ENCODE measurements around the gene CDK11B.
"Not testable (repeated sequence)": the region's sequence is repeated elsewhere in the genome, so short reads cannot be mapped to it uniquely, and the experiment has no call there.

CDK11B gene

DNA sequence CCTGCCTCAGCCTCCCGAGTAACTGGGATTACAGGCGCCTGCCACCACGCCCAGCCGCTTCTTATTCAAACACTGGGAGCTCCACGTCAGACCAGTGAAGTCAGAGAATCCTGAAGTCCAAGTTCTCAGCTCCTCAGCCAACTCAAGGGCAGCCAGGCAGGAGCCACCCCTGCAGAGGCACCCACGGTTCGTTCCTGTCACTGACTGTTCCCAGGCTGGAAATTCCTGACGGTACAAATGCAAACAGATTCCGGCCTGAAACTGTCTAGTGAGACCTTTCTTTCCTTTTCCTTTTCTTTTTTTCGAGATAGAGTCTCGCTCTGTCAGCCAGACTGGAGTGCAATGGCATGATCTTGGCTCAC lies 22.1 kb upstream of the CDK11B start:
- no peak for DNase-seq

DNA sequence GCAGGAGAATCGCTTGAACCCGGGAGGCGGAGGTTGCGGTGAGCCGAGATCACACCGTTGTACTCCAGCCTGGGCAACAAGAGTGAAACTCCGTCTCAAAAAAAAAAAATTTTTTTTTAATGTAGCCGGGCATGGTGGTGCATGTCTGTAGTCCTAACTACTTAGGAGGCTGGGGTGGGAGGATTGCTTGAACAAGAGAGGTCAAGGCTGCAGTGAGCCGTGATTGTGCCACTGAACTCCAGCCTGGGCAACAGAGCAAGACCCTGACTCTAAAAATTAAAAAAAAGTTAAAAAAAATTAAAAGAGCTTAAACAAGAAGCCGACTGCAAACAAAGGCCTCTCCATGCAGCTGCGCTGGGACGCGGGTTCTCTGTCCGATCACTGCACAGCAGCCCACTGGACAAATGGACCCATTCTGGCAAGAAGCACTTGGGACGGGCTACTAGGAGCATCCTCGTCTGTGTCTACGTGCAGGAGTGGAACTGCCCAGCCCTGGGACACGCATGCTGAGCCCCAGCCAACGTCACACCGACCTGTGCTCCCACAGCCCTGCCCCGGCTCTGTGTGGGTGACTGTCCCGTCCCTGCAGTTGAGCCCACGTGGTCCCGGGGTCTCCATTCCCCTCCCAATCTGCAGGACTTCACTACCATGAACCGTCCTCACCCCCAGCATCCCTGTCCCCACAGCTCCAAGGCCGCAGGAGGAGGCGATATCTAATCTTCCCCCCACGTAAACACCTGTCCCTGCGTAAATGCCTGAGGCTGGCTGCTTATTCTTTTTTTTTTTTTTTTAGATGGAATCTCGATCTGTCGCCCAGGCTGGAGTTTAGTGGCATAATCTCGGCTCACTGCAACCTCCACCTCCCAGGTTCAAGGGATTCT lies 21.5 kb upstream of the CDK11B start:
- DNase-seq, result no peak

DNA sequence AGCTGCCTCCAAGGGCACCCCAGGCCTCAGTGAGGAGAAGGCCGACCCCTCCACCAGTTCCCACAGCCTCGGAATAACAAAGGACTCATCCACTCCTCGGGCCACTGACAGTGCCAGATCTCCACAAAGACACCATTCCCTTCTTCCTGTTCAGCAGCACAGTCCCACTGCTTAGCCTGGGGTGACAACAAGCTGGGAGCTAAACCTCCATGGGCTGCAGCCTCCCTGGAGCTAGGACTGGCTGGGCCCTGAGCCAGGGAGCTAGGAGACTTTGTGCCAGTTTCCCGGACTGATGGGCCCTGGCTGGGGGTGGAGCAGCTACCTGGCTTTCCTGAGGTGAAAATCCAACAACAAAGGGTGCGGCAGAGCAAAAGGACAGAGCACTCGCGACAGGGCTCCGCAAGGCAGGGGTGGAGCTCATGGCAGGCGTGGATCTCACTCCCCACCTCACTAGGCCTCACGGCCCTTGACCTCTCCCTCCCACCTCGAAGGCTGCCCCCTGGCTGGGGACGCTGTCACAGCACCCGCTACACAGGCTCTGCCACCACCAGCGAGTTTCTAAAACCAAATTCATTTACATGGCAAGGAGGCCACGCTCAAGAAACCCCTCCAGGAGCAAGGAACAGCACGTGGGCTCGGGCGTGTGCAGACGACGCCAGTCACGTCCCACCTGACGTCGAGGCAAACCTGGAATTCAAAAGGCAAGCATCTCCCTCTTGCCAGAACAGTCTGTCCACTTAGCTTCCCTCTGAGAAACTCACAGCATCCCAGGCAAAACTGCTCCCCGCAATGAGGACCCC lies 20.0 kb upstream of the CDK11B start:
- DNase-seq, result peak in 1 of 2 donors; percentile 71

DNA sequence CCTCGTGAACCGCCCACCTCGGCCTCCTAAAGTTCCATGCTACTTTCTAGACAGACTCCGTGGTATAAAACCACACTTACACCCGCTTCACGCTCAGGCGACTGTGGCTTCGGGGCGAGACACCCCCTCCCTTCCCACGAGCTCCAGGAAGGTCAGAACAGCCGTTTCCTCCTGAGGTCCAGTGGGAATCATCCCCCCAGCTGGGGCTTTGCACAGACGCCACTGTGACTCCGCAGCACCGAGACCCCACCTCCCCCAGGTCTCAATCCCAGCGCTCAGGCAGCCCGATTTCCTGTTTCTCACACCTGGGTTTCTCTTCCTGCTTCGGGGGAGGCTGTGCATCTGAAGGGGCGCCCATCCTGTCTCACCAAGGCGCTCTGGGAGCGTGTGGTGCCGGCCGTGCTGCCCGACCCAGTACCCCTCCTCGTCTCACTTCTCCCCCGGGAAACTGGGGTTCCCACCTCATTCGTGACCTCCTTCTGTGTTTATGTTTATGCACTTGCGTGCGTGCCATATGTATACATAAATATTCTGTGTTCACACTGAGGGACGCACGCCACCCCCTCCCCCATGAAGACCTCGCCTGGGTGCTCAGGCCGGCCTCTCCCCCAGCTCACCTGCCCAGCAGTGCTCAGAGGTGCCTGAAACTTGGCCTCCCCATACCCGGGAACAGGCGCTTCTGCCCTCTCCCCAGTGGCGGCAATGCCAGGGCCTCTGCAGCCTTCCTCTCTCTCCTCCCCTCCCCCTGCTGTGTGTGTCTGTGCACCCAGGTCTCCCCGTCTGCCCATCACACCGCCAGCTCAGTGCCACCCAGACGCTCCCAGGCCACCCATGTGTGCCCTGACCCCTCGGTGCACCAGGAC lies 19.1 kb upstream of the CDK11B start:
- peak; percentile 54 to 62 for DNase-seq

DNA sequence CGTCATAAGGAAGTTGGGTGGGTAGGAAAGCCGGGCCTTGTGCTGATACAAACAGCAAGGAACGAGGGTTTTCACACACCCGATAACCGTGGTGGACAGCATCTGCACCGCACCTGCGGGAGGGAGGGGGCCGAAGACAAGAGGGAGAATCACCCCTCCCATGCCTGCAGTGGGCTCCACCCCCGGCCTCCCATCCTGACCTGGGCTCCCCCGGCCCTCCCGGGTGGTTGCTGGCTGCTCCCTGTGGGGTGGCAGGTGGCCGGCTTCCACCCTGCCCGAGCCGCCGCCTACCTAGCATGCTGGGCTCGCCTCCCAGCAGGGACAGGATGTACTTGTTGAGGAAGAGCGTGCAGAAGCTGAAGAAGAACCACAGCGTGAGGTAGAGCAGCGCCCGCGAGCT lies 17.3 kb upstream of the CDK11B start:
- not testable (repeated sequence) for DNase-seq

DNA sequence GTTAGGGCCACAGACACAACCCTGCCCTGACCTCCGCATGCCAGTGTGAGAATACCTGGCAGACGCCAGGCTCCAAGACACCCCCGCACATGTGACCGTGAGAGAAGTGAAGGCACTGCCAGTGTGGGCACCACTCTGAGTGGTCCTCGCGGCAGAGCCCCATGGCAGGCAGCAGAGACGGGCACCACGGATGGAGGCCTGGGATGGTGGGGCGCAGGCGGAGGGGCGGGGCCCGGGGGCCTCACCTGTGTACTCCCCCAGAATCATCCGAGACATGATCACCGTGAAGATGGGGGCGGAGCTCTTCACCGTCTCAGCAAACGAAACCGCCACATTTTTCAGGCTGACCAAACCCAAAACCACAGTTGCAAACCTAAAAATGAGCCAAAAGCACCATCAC lies 16.4 kb upstream of the CDK11B start:
- not testable (repeated sequence) for DNase-seq

DNA sequence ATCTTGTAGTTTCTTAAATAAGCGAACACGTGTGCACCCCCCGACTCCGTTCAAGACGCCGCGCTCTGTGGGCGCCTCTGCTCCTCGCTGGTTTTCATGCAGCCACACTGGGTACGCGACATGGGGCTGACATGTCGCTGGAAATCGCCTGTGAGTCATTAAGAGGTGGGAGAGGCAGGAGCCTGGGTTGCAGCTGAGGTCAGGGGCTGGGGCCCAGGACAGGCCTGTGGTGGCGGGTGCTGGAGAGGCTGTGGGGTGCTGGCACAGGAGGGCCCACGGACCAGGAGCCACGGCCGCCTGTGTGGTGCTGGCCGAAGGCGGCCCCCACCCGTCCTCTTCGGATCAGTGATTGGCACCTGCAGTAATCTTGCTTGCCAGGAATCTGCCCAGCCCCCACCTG lies 16.0 kb upstream of the CDK11B start:
- not testable (repeated sequence) for DNase-seq

DNA sequence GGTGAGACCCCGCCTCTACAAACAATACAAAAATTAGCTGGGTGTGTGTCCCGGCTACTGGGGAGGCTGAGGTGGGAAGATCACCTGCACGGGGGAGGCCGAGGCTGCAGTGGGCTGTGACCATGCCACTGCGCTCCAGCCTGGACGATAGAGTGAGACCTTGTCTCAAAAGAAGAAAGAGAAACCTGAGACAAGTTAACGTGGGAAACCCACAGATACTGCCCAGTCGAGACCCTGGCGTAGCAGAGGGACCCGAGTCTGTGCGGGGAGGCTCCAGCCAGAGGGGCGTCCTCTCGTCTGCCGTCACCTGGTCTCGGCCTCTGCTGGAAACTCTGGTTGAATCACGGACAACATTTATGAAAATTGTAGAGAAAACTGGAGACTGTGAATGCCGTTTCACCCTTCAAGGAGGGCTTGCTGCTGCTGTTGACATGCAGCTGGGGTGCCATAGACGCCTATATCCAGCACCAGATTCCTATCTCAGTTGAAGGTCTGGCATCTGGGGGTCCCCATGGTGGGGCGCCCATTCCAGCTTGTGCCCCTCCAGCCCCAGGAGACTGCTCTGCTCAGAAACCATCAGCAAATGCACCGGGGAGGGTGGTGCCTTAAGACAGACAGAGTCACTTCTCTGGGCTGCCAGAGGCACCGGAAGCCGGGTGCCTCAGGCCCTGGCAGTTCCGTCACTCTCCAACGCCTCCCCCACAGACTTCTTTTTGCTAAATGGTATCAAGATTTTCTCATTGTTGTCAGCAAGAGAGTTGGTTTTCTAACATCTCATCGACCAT lies 13.6 kb upstream of the CDK11B start:
- no peak for DNase-seq

DNA sequence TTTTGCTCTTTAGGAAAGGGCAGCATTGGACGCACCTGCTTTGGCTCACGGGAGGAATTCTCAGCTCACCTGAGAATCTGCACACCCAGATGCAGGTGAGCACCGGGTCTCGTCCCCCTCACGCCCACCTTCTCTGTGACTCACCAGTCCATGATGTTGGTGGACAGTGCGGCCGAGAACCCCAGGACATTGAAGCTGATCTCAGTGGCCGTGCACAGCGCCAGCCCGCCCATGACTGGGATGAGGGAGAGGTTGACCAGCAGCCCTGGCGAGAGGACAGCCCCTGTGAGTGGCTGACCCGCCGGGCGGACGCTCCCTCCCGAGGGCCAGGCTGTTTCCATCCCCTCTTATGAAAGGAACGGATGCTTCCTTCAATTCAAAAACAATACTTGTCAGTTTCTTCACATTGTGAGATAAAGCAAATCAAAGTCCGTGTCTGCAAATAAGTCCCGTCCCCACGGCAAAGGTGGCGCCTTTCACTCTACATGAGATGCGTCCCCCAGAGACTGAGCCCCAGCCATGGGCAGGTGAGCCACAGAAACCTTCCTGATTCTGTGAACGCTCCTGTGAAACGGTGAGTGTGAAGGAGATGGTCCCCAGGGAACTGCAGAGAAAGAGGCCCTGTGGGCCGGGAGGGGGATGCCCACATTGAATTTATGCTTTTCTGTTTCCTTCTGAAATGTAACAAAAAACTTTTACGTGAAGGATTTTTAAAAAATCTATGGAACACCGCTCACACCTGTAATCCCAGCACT lies 12.7 kb upstream of the CDK11B start:
- no peak for DNase-seq

DNA sequence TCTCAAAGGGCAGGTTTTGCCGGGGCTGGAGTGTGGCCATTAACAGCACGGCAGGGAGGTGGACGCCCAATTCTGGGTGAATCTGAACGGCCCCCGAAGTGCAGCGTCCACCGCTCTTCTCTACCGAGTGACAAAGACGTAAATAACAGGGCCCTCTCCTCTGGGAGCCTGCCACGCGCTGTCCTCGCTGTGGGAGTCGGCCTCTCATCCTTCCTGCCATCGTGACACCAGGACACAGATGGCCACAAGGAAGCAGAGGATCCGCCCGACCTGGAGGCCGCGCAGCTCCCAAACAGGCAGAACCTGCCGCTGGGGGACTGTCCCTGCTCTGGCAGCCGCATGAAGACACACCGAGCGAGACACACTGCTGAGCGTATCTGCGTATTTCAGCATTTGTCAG lies 12.1 kb upstream of the CDK11B start:
- no peak for DNase-seq

DNA sequence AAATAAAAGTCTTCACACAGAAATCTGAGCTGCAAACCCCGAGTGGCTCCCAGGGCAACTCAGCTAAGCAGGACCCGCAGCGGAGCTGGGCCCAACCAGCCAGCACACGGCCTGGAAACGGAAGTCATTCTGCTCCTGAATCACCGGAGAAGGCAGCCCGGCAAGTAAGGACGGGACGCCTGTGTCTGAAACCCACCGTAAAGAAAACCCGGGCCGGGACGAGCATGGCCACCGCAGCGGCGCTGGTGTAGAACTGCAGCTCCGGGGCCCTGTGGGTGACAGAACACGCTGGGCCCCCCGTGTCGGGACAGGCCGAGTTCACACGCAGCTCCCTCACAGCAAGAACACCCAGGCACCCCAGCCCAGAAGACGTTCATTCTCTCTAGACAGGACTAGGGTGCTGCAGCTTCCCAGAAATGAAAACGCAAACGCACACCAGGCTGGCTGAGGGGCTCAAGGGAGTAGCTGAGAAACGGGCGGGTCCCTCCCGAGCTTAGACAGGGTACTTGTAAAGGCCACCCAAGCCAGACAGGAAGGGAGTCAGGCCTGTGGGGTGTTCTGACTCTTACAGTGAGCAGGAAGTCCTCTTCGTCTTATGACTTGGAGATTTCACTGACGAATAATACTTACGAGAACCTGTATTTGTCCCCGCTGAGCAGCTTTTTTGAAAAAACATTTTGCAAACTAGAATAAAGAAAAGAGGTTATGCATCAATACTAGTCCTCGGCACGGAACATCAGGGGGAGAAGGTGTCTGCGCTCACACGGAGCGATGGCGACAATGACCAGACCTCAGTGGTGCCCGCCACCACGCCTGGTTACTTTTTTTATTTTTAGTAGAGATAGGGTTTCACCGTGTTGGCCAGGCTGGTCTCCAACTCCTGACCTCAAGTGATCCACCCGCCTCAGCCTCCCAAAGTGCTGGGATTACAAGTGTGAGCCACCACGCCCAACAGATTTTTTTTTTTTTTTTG lies 10.9 kb upstream of the CDK11B start:
- DNase-seq, result no peak

DNA sequence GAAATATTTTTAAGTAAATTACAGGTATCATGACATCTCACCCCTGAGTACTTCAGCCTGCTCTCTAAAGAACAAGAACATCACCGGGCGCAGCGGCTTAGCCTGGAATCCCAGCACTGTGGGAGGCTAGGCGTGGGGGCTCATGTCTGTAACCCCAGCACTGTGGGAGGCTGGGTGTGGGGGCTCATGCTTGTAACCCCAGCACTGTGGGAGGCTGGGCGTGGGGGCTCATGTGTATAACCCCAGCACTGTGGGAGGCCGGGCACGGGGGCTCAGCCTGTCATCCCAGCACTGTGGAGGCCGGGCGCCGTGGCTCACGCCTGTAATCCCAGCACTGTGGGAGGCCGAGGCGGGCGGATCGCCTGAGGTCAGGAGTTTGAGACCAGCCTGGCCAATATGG lies 7.7 kb upstream of the CDK11B start:
- no peak for DNase-seq

DNA sequence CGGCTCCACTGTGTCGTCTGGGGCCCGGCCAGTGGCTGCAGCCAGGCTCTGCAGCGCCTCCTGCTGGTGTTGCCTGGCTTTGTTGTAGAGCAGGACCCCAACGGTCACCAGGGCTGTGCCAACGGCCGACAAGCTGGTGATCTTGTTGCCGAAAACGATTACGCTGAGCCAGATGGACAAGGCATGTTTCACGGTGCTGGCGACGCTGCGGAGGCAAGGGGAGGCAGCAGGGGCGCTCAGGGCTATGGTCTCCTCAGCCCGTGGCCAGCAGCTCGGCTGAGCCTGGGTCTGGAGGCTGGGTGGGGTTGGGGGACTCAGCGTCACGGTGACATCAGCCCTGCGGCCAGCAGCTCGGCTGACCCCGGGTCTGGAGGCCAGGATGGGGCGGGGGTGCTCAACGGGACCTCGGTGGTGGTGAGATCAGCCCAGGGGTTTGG lies 7.0 kb upstream of the CDK11B start:
- peak; percentile 60 to 62 for DNase-seq

DNA sequence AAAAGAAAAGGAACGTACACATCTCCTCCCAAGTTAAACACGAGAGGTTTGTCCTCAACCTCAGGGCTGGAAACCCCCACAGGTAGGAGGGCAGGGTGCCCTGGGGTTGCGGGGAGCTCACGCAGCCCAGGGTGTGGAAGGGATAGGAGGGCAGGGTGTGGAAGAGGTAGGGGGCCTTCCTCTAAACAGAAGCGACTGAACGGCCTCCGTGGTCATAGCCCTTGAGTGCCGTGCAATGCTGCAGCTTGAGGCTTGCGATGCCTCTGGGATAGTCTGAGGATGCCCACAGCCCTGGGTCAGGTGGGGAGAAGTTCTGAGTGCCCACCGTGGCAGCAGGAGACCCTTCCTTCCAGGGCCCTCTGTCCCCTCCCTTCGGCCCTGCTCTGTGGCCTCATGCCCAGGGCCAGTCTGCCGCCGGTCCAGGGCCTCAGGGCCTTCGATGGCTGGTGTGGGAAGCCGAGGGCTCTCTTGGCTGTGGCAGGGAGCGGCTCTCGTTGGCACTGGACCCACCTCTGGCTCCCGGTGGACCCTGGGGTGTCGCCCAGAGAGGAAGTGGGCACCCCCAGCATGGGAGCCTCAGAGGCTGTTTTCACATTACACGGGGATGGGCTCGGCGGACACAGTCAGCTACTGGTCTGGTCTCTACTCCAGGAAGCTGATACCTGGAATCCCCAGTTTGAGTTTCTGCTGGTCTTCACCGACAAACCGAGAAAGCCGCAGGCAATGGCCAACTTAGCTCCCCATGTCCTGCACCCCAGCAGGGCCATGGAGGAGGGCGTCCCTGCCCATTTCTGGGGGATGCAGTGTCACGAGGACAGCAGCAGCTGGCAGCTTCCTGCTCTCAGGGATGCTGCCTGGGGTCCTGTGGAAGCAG lies 6.4 kb upstream of the CDK11B start:
- DNase-seq, result no peak

DNA sequence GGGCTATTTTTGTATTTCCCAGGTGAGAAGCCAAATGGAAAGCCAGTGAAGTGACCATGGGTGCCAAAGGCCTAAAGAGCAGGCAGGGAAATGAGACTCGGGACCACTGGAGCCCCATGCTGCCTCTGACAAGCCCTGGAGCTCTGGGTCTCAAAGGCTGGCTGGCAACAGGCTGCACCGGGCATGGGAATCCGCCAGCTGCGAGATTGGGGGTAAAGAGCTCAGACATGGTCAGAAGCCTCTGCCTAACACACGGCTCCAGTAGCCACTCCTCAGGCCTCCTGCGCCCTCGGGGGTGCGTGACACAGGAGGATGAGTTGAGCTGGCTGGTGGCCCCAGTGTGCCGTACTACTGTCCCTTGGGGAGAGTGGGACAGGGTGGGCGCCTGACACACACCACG lies 5.5 kb upstream of the CDK11B start:
- DNase-seq, result not testable (repeated sequence)

DNA sequence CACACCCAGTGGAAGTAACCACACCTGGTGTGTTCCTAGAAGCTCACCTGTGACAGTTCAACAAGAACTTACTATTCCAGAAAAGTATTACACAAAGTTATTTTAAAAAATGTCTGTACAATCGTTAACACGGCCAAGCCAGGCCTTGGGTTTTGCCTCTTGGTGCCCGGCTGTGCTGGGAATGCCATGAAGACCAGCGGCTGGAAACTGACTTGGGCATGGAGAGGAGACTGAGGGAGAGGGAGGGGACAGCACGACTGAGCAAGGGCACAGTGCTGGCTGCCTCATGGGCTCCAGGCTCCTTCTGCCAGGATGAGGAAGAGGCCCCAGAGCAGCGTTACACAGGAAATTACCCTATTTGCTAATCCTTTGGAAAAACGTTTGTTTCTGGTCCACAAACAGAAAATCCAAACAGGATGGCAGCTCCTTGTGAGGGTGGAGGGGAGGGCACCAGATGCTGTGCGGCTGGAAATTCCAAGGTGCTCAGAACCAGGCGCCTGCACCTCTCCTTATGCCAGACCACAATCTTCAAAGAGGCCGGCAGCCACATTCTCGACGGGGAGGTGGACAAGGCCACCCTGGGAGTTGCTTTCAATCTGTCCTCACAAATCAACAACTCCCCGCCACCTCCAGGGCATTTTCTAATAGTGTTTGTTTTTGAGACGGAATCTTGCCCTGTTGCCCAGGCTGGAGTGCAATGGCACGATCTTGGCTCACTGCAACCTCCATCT lies 4.2 kb upstream of the CDK11B start:
- not testable (repeated sequence) for DNase-seq

DNA sequence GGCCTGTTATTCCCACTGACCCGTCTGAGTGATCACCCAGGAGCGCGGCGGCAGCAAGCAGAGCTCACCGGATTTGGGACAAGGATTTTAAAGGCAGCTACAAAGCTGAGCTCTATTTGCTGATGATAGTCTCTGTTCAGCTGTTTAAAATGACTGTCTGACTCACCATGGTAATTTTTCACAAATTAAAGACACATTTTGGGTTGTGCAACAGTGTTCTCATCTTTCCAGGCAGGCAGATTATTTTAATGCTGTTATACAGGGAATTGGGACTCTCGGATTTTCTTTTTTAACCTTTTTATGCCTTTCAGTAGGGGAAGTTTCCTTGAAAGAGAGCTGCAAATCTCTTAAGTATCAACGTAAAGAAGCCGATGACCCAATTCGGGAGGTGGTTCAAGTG lies 3.6 kb upstream of the CDK11B start:
- not testable (repeated sequence) for DNase-seq

DNA sequence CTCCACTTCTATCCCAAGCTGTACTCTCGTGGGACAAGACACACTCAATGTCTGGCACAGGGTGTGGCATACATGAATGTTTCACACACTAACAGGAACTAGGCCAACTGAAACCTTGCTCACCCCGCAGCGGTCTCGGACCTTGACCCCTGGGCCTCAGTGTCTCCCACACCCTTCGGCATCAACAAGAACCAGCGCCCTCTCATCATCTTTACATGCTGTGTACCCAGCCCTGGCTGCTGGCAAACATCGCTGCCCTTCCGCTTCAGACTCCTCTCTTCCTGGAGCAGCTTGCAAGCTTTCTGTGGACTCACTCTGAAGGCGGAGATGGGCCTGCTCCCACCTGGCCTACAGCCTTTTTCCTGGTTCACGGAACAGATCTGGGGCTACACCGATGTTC lies 10.5 kb downstream of the CDK11B start:
- not testable (repeated sequence) for DNase-seq

Data from stimulated activated CD4-positive, alpha-beta T cell treated with anti-CD3 and anti-CD28 coated beads, Interleukin-2, amount 100 ng/mL, for 24 hours (primary cell).